ENCODE results near the gene TXNDC8. TPM values are rescaled to one million over a fixed set of nuclear protein-coding genes. Genes with fewer than 3 reads are reported as not detected.

TXNDC8 gene
- total RNA-seq (2014; rRNA removed) (not detected in 2 replicates), Bru-seq, nascent RNA (not detected), BruChase-seq, experiment 1, labeled RNA remaining after a 6-hour chase (not detected), BruChase-seq, experiment 2, labeled RNA remaining after a 2-hour chase (not detected)
- long read RNA-seq = 0 reads

GRCh38 chr9:110337727-110338126 is at the start of gene TXNDC8:
TSS of gene TXNDC8 (minus strand) at chr9:110337863.
- Histone ChIP-seq H3K79me2 (ENCODE audit: low read length) (no peaks in the 10 kb centered on the region), H2AFZ (ENCODE audit: low read length) (no peak within 1 kb of the TSS), H3K4me3 (ENCODE audit: low read length) (no peak within 1 kb of the TSS), H3K27me3 (ENCODE audit: low read length) (no peaks in the 10 kb centered on the region), H3K4me2 (ENCODE audit: low read length) (no peak within 1 kb of the TSS), H3K9ac (ENCODE audit: low read length) (no peak within 1 kb of the TSS), H3K9me3 (ENCODE audit: low read length) (no peaks in the 10 kb centered on the region), H3F3A (ENCODE audit: low read length, unreplicated experiment) (no peaks in the 10 kb centered on the region), H3K9me2 (replicated peaks; ENCODE audit: low read length) (no peaks in the 10 kb centered on the region), H4K20me1 (ENCODE audit: low read length) (no peaks in the 10 kb centered on the region), H3K27ac (ENCODE audit: low read length) (no peak within 1 kb of the TSS), H3K4me1 (ENCODE audit: insufficient read depth, low read length) (no peaks in the 10 kb centered on the region), H3K36me3 (ENCODE audit: low read depth, low read length) (no peaks in the 10 kb centered on the region)
- BruUV-seq (replicated peaks) = no TSS peak
- no peak for ATAC-seq
- TF ChIP-seq EZH2phosphoT487 (IDR thresholded peaks at IDR 0.05; ENCODE audit: borderline replicate concordance, low read length) = no peak
- TF ChIP-seq CTCF (conservative IDR thresholded peaks at IDR 0.05; ENCODE audit: low read depth, low read length) = no peak
- TF ChIP-seq EZH2 (IDR thresholded peaks at IDR 0.05; ENCODE audit: low read length, unreplicated experiment) = no peak
- DNase-seq = no peak
- POLR2A ChIA-PET (ENCODE audit: unreplicated experiment) = no interaction called here
- CTCF ChIA-PET = no interaction called here
- intact Hi-C loops (cut with micrococcal nuclease) = no loop called here

- no peaks in the 10 kb centered on the region for H3K9me3 ChIP-seq (ENCODE audit: low read length)
- no peak for DNase-seq
- H3K9me2 ChIP-seq (replicated peaks; ENCODE audit: low read length) = no peaks in the 10 kb centered on the region
- H3F3A ChIP-seq (ENCODE audit: low read length, unreplicated experiment) = no peaks in the 10 kb centered on the region
- no peak for ATAC-seq
- no peak overlapping the region for H2AFZ ChIP-seq (ENCODE audit: low read length)
- no peaks in the 10 kb centered on the region for H4K20me1 ChIP-seq (ENCODE audit: low read length)
- no TSS peak for BruUV-seq (replicated peaks)
- H3K9ac ChIP-seq (ENCODE audit: low read length) = no peak overlapping the region
- no peak for TF ChIP-seq EZH2 (IDR thresholded peaks at IDR 0.05; ENCODE audit: low read length, unreplicated experiment)
- TF ChIP-seq CTCF (conservative IDR thresholded peaks at IDR 0.05; ENCODE audit: low read depth, low read length) = no peak
- TF ChIP-seq EZH2phosphoT487 (IDR thresholded peaks at IDR 0.05; ENCODE audit: borderline replicate concordance, low read length) = no peak
- no peaks in the 10 kb centered on the region for H3K79me2 ChIP-seq (ENCODE audit: low read length)
- ChIA-PET POLR2A (ENCODE audit: unreplicated experiment) (no interaction called here), CTCF (no interaction called here)
- no peak overlapping the region for H3K4me2 ChIP-seq (ENCODE audit: low read length)
- no peak overlapping the region for H3K27ac ChIP-seq (ENCODE audit: low read length)
- intact Hi-C loops (cut with micrococcal nuclease) = no loop called here
- no peaks in the 10 kb centered on the region for H3K4me1 ChIP-seq (ENCODE audit: insufficient read depth, low read length)
- peaks cover 9% of the 10 kb centered on the region; the same call in 1 of the 2 replicates for H3K27me3 ChIP-seq (ENCODE audit: low read length)
- no peaks in the 10 kb centered on the region for H3K36me3 ChIP-seq (ENCODE audit: low read depth, low read length)
- no peak overlapping the region for H3K4me3 ChIP-seq (ENCODE audit: low read length)
Observed at GRCh38 chr9:110383491-110383890, 45.8 kb upstream of the TXNDC8 start.

DNA sequence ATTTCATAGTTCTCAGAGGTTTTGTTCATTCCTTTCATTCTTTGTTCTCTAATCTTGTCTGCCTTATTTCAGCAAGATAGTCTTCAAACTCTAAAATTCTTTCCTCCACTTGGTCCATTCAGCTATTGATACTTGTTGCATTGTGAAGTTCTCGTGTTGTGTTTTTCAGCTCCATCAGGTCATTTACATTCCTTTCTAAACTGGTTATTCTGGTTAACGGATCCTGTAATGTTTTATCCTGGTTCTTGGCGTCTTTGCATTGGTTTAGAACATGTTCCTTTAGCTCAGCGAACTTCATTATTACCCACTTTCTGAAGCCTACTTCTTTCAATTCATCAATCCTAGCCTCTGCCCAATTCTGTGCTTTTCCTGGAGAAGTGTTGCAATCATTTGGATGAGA is 45.1 kb upstream of the TXNDC8 start:
- Histone ChIP-seq H3K4me1 (ENCODE audit: insufficient read depth, low read length) (no peaks in the 10 kb centered on the region), H3K27me3 (ENCODE audit: low read length) (peaks cover 9% of the 10 kb centered on the region; the same call in 1 of the 2 replicates), H3K27ac (ENCODE audit: low read length) (no peak overlapping the region), H3K4me2 (ENCODE audit: low read length) (no peak overlapping the region), H3K36me3 (ENCODE audit: low read depth, low read length) (no peaks in the 10 kb centered on the region), H3K9me3 (ENCODE audit: low read length) (no peaks in the 10 kb centered on the region), H3K9me2 (replicated peaks; ENCODE audit: low read length) (no peaks in the 10 kb centered on the region), H2AFZ (ENCODE audit: low read length) (no peak overlapping the region), H4K20me1 (ENCODE audit: low read length) (no peaks in the 10 kb centered on the region), H3K4me3 (ENCODE audit: low read length) (no peak overlapping the region), H3K9ac (ENCODE audit: low read length) (no peak overlapping the region), H3K79me2 (ENCODE audit: low read length) (no peaks in the 10 kb centered on the region), H3F3A (ENCODE audit: low read length, unreplicated experiment) (no peaks in the 10 kb centered on the region)
- POLR2A ChIA-PET (ENCODE audit: unreplicated experiment) = no interaction called here
- no TSS peak for BruUV-seq (replicated peaks)
- TF ChIP-seq CTCF (conservative IDR thresholded peaks at IDR 0.05; ENCODE audit: low read depth, low read length) (no peak), EZH2 (IDR thresholded peaks at IDR 0.05; ENCODE audit: low read length, unreplicated experiment) (no peak), EZH2phosphoT487 (IDR thresholded peaks at IDR 0.05; ENCODE audit: borderline replicate concordance, low read length) (no peak)
- CTCF ChIA-PET = no interaction called here
- DNase-seq = no peak
- no peak for ATAC-seq
- intact Hi-C loops (cut with micrococcal nuclease) = no loop called here

Data from PC-3 (cell line).